NCI-H2196 (cell line): ENCODE measurements around the gene ZNF346.
A peak's percentile ranks its signal among the peaks of the same experiment; 100 is the strongest.

Experiments used
- DNase-seq: peaks from one replicate; lab custom pipeline; 2025; ENCODE audit not compliant: unreplicated experiment; lab: John Stamatoyannopoulos, UW

Gene ZNF346

DNA sequence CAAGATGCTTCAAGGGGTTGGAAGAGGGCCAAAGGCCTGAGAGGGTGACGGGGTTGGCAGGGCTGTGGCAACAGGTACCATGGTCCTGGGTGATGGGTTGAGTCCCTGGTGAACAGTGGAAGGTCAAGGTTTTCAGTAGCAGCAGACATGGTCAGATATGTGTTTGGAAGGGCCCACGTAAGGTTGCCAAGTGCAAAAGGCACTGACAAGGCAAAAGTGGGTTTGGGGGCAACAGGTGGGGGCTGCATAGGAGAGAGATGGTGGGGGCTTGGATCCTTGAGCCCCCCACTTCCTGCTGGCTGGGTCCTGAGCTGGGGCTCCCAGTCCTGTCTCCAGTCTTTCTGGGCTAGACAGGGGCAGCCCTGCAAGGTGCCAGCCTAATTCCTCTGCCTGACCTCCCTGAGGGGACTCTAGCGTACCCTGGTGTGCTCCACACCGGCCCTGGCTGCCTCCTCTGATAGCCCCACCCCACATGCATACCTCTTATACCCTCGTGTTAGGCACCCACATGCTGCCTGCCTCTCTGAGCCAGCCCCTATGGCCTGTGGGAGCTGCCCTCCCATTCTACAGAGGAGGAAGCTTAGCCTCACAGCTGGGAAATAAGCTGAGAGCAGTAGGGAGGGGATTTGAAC, 90.2 kb downstream of the ZNF346 start:
- no peak for DNase-seq

DNA sequence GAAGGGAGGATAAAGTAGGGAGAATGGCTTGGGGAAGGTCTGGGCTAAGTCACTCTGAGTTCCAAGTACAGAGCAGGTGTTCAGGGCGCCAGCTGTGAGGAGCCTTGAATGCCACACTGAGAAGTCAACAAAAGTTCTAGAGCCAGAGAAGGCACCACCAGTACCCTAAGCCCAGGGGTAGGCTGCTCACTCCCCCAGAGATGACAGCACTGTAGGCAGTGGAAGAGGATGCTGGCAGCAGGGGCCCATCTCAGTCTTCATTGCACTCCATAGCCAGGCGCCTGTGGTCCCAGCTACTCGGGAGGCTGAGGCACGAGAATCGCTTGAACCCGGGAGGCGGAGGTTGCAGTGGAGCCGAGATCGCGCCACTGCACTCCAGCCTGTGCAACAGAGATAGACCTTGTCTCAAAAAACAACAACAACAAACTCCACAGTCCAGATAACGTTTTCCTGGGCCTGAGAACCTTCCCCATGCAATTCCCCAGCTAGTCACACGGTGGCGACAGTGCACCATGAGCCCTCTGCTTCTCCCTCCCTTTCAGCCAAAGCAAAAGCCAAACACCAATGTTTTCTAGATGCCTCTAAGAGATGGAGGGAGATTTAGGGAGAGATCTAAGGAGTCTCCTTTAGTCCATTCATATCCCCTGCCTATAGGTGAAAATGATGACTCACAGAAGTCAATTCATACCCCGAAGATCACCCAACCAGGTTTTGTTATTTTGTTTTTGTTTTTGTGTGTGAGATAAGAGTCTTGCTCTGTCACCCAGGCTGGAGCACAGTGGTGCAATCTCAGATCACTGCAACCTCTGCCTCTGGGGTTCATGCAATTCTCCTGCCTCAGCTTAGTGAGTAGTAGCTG, 91.3 kb downstream of the ZNF346 start:
- DNase-seq = peak; percentile 74

DNA sequence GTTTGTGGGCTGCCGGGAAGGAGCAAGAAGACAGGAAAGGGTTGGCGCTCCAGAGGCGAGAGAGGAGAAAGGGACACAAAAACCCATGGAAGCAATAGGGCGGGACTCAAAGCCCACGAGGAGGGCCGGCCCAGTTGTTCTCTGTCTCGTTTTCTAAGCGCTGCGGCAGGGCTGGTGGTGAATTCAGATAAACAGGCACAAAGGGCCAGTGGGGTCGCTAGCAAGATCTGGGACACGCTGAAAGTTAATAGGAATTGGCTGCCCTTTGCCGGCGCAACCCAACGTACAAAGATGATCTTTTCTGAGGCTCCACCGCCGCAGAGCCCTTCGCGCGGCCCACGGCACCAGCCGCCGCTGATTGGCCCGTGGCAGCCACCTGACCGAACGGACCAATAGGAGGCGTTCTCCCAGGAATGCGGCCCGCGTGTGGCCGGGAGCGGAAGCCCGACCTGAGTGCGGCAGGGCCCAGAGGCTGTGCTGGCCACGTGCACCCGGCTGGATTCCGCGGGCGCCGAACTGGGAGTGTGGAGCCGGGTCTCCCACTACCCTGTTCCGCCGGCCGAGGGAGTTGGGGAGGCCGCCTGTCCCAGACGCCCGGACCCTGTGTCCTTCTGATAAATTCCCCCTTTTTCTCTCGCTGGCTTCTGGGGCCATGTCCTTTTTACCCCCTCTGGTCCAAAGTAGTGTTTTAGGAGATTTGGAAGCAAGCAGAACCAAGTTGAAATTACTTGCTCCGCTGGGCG, 94.3 kb downstream of the ZNF346 start:
- DNase-seq = no peak

DNA sequence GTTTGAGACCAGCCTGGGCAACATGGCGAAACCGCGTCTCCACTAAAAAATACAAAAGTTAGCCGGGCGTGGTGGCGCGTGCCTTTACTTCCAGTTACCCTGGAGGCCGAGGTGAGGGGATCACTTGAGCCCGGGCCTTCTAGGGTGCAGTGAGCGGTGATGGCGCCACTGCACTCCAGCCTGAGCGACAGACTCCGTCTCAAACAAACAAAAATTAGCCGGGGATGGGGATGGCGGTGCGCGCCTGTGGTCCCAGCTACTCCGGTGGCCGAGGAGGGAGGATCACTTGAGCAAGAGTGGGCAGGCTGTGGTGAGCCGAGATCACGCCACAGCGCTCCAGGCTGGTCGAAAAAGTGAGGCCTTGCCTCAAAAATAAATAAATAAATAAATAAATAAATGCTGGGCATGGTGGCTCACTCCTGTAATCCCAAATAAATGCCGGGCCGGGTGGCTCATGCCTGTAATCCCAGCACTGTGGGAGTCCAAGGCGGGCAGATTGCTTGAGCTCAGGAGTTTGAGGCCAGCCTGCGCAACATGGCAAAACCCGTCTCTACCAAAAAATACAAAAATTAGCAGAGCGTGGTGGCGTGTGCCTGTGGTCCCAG, 95.0 kb downstream of the ZNF346 start:
- no peak for DNase-seq

DNA sequence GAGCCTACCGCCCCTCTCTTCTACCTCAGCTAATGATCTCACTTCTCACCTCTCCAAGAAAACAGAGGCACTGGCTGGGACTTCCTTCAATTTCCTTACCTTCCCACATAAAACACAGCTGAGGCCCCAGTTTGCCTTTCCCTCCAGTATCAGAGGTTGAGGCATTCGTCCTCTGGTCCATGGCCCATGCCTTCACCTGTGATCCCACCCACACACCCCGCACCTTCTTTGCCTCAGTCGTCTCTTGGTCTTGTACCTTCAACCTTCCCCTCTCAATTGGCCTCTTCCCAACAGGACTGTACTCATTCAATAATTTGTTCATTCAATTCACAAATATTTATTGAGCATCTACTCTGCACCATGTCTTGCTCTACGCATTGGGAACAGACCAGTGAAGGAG, 100.1 kb downstream of the ZNF346 start:
- no peak for DNase-seq

DNA sequence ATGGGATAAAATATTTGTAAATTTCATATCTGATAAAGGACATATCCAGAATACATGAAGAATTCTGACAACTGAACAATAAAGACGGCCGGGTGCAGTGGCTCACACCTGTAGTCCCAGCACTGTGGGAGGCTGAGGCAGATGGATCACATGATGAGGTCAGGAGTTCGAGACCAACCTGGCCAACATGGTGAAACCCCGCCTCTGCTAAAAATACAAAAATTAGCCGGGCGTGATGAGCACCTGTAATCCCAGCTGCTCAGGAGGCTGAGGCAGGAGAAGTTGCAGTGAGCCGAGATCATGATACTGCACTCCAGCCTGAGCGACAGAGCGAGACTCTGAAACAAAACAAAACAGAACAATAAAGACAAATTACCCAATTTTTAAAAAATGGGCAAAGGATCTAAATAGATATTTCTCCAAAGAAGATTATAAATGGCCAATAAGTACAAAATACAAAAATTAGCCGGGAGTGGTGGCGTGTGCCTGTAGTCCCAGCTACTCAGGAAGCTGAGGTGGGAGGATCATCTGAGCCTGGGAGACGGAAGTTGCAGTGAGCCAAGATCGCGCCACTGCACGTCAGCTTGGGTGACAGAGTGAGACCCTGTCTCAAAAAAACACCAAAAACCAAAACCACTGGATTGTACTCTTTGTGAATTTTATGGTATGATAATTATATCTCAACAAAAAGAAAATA, 101.4 kb downstream of the ZNF346 start:
- DNase-seq = no peak

DNA sequence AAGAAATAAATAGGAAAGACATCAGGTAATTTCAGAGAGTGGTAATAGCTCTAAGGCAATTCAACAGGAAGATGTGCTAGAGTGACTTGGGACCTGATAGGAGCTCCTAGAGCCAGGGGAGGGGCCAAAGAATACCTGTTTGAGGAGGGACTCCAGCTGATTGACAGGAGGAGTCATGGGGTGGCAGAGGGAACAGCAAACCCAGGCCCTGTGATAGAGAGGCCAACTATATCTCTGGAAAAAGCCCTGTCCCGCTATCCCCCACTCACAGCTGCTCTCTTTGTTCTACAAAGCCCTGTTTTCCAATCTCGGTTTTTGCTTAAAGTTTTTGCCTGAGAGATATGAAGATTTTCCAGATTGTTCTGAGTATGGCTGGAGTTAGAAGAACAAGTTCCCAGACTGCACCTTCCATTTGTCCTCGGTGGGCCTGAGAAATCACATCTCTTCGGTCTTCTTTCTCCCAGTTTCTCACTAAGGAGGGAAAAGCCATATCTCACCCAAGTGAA, 102.0 kb downstream of the ZNF346 start:
- DNase-seq = no peak

DNA sequence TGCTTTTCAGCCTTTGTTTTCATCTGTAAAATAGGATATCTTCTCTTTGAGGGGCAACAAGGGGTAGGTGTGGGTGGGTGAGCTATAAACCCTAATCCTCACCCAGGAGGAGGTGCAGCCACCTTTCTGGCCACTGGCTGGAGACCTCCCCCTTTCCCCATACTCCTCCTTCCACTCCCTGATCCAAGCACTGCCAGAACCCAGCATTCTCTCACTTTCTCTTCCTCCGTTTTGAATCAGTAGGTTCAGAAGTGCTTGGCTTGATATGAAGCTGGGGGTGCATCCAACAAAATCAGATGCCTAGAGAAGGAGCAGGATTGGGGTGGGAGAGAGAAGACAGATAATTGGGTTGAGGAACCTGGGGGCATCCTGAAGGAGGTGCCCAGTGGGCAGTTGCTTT, 104.3 kb downstream of the ZNF346 start:
- no peak for DNase-seq

DNA sequence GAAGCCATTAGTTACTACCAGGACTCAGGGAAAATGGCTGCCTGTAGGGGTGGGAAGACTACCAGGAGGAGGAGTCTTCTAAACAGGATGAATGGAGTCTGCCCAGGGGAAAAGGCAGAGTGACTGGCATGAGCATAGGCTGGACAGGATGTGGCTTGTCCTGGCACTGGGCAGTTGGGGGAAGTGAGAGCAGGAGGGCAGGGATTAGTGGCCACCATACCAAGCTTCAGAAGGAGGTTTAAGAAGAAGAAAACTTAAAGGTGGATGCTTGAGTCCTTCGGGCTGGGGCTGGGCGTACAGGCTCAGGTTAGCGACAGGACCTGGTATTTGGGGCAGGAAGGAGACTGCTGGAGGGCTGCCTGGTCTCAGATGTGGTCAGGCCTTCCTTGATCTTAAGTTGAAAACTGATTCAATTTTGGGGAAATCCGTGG, 106.1 kb downstream of the ZNF346 start:
- DNase-seq = no peak

DNA sequence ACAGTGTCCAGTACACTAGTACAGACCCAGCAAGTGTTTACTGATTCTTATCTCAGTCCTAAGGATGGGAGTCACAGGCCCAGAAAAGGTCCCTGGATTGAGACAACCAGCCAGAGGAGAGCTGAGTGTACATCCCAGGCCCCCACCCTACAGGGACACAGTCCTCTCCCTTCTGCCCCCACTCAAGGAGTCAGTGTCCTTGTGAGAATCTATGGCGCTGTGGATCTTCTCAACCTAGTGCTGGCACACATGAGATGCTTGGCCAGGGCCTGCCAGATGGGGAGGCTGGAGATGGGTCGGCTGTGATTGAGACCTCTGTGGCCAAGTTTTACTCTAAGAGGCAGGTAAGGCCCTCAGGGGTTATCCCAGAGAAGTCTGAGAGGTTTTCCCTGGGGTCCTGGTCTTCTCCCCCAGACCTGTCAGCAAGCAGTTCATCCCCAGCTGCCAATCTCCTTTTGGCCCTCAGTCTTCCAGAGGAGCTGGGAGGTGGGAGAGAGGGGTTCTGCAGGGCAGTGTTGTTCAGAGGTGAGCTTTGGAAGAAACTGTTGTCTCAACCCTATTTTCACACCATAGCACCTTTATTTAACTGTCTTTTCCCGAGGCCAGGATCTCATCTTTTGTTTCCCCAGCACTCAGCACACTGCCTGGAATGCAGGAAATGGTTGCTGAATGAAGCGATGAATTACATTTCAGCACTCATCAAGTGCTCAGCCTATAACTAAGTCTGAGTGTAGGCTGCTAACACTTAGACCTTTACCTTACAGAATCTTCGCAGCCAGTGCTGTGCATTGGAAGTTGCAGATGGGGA, 107.9 kb downstream of the ZNF346 start:
- DNase-seq = no peak
